GM12801 (cell line): ENCODE data around the gene PPAT.

ENCODE experiments used
- TF ChIP-seq, protein P1 (sequence below): IDR thresholded peaks from one replicate; pipeline ENCODE4 v1.5.1; 2011; ENCODE audit warnings: control low read depth; ENCODE audit not compliant: insufficient read length; ENCODE audit errors: extremely low read depth

The PPAT gene

GRCh38 chr4:56372774-56373173 is 62.6 kb downstream of the PPAT start:
- TF ChIP-seq, protein P1, sequence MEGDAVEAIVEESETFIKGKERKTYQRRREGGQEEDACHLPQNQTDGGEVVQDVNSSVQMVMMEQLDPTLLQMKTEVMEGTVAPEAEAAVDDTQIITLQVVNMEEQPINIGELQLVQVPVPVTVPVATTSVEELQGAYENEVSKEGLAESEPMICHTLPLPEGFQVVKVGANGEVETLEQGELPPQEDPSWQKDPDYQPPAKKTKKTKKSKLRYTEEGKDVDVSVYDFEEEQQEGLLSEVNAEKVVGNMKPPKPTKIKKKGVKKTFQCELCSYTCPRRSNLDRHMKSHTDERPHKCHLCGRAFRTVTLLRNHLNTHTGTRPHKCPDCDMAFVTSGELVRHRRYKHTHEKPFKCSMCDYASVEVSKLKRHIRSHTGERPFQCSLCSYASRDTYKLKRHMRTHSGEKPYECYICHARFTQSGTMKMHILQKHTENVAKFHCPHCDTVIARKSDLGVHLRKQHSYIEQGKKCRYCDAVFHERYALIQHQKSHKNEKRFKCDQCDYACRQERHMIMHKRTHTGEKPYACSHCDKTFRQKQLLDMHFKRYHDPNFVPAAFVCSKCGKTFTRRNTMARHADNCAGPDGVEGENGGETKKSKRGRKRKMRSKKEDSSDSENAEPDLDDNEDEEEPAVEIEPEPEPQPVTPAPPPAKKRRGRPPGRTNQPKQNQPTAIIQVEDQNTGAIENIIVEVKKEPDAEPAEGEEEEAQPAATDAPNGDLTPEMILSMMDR: no peak

DNA sequence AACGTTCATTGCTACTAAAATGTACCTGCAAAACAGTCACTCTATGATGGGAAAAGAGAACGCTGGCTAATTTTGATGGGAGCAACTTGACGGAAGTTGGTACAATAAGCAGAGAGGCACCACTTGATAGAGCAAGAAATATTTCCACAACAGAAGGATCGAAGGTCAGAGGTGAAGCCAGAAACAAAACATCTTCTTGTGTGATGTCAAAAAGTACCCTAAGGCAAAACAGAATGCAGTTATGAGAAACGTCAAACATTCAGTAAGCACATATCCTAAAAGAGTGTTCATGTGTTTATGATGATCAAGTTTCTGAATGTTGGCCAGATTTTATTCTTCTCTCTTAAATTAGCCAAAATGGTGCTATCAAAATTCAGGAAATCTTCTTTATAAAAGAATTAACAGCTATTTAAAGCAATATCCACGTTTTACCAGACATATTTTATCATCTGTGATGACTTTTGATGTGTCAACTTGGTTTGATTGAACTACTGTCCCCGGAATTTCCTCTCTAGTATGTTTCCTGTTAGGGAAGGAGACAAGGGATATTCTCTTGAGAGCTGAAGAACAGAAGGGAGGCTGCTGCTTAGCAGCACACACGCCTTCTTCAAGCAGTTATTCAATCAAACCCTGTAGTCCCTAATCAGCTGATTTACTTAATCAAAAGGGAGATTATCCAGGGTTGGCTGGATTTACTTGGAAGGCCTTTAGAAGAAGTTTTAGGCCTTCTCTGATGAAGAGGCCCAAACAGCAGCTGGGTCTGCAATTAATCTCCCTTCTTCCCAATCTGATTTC is 63.8 kb downstream of the PPAT start:
- TF ChIP-seq, protein P1: no peak

DNA sequence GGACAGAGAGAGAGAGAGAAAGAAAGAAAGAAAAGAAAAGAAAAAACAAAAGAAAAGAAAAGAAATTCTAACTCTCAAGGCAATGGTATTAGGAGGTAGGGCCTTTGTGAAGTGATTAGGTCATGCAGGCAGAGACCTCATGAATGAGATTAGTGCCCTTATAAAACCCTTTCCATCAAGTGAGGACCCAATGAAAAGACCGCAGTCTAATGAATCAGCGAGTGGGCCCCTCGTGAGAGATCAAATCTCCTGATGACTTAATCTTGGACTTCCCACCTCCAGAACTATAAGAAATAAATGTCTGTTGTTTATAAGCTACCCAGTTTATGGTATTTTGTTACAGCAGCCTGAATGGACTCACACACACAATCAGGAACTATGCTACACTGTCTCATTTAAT is 65.0 kb downstream of the PPAT start:
- TF ChIP-seq, protein P1: no peak

DNA sequence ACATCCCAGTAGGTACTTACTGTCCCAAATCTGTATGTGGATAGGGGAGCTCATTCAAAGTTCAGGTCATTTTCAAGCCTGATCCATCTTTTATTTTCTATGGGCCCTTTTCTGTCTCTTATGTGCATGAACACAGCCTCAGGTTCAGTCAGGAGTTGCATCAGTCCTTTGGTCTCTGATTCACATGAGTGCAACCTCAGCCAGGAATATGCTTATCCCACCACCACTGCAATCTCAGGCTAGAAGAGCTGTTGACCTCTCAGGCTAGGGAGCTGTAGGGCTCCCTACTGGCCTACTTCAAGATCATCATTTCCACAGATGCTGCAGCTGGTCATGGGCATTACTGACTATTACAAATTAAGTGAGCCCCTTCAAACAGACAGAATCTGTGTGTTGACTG is 75.3 kb downstream of the PPAT start:
- TF ChIP-seq, protein P1: no peak

- TF ChIP-seq, protein P1: no peak
Observed at GRCh38 chr4:56356650-56357049, 78.8 kb downstream of the PPAT start.

GRCh38 chr4:56348576-56348975 is 86.8 kb downstream of the PPAT start:
- TF ChIP-seq, protein P1: no peak

DNA sequence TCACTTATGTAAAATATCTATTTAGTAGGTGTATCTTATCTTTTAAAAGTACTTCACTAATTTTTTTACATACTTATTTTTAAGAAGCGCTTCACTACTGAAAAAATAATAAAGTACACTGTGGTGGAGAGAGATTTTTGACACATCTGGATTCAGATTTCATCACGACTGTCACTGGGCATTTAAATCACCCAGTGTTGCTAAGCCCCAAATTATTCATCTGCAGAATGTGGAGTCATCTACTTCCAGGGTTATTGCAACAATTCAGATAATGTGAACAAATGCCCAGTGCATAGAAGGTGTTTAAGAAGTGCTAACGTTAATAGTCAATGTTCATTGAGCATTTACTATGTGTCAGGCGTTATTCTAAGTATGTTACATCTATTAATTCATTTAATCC is 90.0 kb downstream of the PPAT start:
- TF ChIP-seq, protein P1: no peak
